GM12892 (cell line): ENCODE results near the gene RGS9. TPM values are rescaled to one million over a fixed set of nuclear protein-coding genes. Genes with fewer than 3 reads are reported as not detected.
A peak's percentile ranks its signal among the peaks of the same experiment; 100 is the strongest.
"Not testable (repeated sequence)": the region's sequence is repeated elsewhere in the genome, so short reads cannot be mapped to it uniquely, and the experiment has no call there.

Experiments
- DNase-seq: peaks from one replicate; pipeline ENCODE4 v3.0.0; 2011; ENCODE audit not compliant: insufficient read length
- FAIRE-seq: peaks from 2 replicates; lab custom pipeline; 2011; peaks lifted over from hg19 to GRCh38; lab: Jason Lieb, UNC
- POLR2A ChIP-seq: IDR thresholded peaks from 2 replicates; pipeline ENCODE4 v1.6.1; 2011; ENCODE audit warnings: low read depth, low read length, control low read depth
- POLR2AphosphoS5 ChIP-seq: IDR thresholded peaks from 2 replicates; pipeline ENCODE4 v1.6.1; 2011; ENCODE audit warnings: low read depth, low read length, control low read depth
- TAF1 ChIP-seq: IDR thresholded peaks from 2 replicates; pipeline ENCODE4 v1.6.1; 2011; ENCODE audit warnings: low read depth, mild to moderate bottlenecking, control low read depth, low read length, borderline replicate concordance
- polyA plus RNA-seq: library from polyadenylated mRNA; unstranded; fragments of >200 nt; gene quantifications from one replicate; pipeline ENCODE4 v1.2.1, GENCODE V29; 2012; ENCODE audit warnings: missing spikeins, inconsistent platforms; ENCODE audit not compliant: missing spikeins

The RGS9 gene
- 29.1 TPM for polyA plus RNA-seq

DNA sequence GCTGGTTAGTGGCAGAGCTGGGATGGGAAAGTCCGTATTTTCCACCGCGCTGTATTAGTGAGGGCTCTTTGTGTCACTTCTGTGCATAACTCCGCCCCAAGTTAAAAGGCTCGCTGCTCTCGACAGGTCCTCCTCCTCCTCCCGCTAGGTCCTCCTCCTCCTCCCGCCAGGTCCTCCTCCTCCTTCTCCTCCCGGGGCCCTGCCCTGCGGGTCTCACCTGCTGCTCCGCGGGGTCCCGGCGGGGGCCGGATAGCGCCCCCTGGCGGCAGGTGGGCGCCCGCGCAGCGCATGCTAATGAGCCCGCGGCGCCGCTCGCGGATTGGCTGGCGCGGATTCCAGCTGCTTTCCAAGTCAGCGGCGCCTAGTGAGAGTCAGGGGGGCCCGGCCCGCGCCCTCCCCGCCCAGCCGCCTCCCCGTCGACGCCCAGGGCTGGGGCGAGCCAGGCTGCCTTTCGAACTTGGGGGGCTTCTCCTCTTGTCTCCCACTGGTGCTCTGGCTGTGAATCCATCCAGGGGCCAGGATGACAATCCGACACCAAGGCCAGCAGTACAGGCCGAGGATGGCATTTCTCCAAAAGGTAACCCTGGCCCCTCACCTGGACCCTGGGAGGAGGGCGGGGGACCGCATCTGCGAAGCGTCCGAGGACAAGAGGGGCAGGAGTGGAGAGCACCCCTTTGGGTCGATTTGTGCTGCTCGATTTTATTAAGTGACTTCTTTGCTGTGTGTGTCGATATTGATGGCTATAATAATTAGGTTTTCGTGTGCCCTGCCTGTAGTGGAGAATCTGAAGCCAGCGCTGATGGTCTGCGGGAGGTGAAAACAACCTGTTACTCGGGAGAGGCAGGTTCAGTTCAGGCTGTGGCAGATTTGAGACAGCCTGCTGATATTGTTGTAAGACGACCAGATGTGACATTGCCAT, at the start of gene RGS9:
Gene RGS9 (plus strand): TSS at position 350 of the 919 bp plus-strand sequence. CDS start 171 bp downstream, at position 521.
- FAIRE-seq, result peak; percentile 96
- TF ChIP-seq POLR2A, result no peak
- TF ChIP-seq TAF1, result no peak
- no peak for TF ChIP-seq POLR2AphosphoS5
- DNase-seq, result peak; percentile 85

- FAIRE-seq (no peak), DNase-seq (no peak)
- no peak for TF ChIP-seq TAF1
- TF ChIP-seq POLR2A, result no peak
These were observed 48.4 kb upstream of the RGS9 start for GRCh38 chr17:65088621-65089360.

DNA sequence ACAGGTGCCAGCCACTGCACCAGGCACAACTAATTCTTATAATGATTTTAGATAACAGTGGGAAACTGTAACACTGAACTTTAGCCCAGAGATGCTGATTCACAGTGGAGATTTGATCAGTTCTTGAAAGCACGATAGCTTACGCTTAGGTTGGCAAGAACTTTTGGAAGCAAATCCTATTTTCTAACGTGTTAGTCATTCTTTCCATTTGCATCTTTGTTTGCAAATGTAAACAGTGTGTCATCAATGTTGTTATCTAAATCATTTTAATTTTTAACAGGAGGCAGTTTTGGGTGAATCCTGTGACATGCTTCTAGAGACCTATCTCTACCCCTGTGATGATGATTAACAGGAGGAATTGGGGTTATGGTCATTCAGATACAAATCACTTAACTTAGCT, 44.9 kb upstream of the RGS9 start:
- TF ChIP-seq TAF1 (no peak), POLR2A (no peak), POLR2AphosphoS5 (no peak)
- DNase-seq, result no peak
- no peak for FAIRE-seq

- FAIRE-seq, DNase-seq: not testable (repeated sequence)
These were observed 44.3 kb upstream of the RGS9 start for GRCh38 chr17:65092721-65093356.

- no peak for DNase-seq
- TF ChIP-seq POLR2A, result no peak
- TF ChIP-seq TAF1, result no peak
- no peak for TF ChIP-seq POLR2AphosphoS5
These were observed 43.2 kb upstream of the RGS9 start for GRCh38 chr17:65093930-65094329.

DNA sequence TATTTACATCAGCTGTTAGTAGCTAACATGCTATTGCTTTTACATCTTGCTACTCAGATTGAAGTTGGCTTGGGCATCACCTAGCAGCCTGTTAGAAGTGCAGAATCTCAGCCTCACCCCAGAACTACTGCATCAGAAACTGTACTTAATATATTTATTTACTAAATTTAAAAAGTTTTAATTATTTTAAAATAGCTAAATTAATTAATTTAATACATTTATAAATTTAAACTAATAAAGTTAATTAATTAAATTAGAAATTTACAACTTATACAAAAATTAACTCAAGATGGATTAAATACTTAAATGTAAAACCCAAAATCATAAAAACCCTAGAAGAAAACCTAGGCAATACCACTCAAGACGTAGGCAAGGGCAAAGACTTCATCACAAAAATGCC, 41.7 kb upstream of the RGS9 start:
- TF ChIP-seq POLR2A (no peak), POLR2AphosphoS5 (no peak), TAF1 (no peak)
- DNase-seq (no peak), FAIRE-seq (no peak)

More at GRCh38 chr17:65093930-65094329, 43.2 kb upstream of the RGS9 start:
- FAIRE-seq, result no peak

- FAIRE-seq, result not testable (repeated sequence)
These were observed 40.8 kb upstream of the RGS9 start for GRCh38 chr17:65096382-65096781.

GRCh38 chr17:65097110-65097509, 40.1 kb upstream of the RGS9 start:
- DNase-seq (no peak), FAIRE-seq (no peak)
- TF ChIP-seq POLR2A (no peak), TAF1 (no peak), POLR2AphosphoS5 (no peak)

More at GRCh38 chr17:65096382-65096781, 40.8 kb upstream of the RGS9 start:
- not testable (repeated sequence) for DNase-seq

DNA sequence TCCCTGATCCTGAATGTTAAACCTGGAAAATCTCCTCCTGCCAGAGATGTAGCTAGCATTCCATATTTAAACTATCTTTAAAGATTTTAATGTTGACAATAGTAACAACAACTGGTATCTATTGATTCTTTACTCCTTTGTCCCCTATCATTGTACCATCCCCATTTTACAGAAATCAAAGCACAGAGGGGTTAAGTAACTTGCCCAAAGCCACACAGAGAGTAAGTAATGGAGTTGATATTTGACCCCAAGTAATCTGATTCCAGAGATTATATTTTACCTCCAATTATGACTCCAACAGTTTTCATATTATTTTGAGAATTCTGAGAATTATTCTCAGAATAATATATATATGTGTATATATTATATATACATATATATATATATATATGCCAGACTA, 37.7 kb upstream of the RGS9 start:
- DNase-seq (no peak), FAIRE-seq (no peak)
- TF ChIP-seq POLR2A (no peak), TAF1 (no peak), POLR2AphosphoS5 (no peak)

GRCh38 chr17:65099941-65100315, 37.2 kb upstream of the RGS9 start:
- TF ChIP-seq POLR2A, result peak; percentile 56
- no peak for TF ChIP-seq TAF1
- peak; percentile 75 for TF ChIP-seq POLR2AphosphoS5
- DNase-seq, result peak; percentile 59
- FAIRE-seq, result peak; percentile 78

DNA sequence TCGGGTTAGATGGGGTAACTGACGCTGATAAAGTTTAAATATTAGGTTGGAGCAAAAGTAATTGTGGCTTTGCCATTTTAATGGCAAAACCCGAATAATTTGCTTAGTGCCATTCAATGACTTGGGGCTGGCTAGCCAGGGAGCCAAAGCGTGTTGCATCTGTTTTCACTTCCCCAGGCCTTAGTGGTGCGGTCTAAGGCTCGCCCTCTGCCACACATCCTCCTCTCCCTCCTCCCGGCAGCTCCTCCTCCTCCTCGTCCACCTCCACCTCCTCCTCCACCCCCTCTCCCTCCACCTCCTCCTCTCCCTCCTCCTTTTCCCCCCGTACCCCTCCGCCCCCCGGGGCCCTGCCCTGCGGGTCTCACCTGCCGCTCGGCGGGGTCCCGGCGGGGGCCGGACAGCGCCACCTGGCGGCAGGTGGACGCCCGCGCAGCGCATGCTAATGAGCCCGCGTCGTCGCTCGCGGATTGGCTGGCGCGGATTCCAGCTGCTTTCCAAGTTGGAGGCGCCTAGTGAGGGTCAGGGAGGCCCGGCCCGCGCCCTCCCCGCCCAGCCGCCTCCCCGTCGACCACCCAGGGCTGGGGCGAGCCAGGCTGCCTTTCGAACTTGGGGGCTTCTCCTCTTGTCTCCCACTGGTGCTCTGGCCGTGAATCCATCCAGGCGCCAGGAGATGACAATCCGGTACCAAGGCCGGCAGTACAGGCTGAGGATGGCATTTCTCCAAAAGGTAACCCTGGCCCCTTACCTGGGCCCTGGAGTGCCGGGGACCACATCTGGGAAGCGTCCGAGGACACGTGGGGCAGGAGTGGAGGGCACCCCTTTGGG, 36.6 kb upstream of the RGS9 start:
- DNase-seq, result peak; percentile 69
- FAIRE-seq, result peak; percentile 93
- peak; percentile 65; the same call in 1 of the 2 replicates for TF ChIP-seq POLR2A
- peak; percentile 19; the same call in 1 of the 2 replicates for TF ChIP-seq TAF1
- peak; percentile 33; the same call in 1 of the 2 replicates for TF ChIP-seq POLR2AphosphoS5

- FAIRE-seq (no peak), DNase-seq (no peak)
- TF ChIP-seq POLR2A (no peak), TAF1 (no peak), POLR2AphosphoS5 (no peak)
These were observed 35.8 kb upstream of the RGS9 start for GRCh38 chr17:65101371-65101770.
